Peyer's patch (tissue), 4 donors: ENCODE measurements around the gene FKBP11. TPM values are rescaled to one million over a fixed set of nuclear protein-coding genes. Genes with fewer than 3 reads are reported as not detected.

Source experiments
- DNase-seq, 3 donors: peaks; one replicate each; pipeline ENCODE4 v3.0.0-alpha.2; 2017 to 2019
- H3K27ac ChIP-seq, 4 donors: fragments of 200-600 bp; sonication (generic); one replicate each; pipeline ENCODE4 v1.5.1; 2016 to 2019
- H3K27me3 ChIP-seq, 2 donors: fragments of 200-600 bp; sonication (generic); one replicate each; pipeline ENCODE4 v1.5.1; 2019
- H3K36me3 ChIP-seq, 3 donors: fragments of 200-600 bp; sonication (generic); one replicate each; pipeline ENCODE4 v1.5.1; 2016 to 2019
- H3K4me1 ChIP-seq, 4 donors: fragments of 200-600 bp; sonication (generic); one replicate each; pipeline ENCODE4 v1.5.1; 2016 to 2019
- H3K4me3 ChIP-seq, 4 donors: fragments of 200-600 bp; sonication (generic); 1 replicate in 3 of 4; 2 replicates in 1 of 4; pipeline ENCODE4 v1.5.1; 2016 to 2019; ENCODE audit warnings: mild to moderate bottlenecking in 1 of 4
- H3K9me3 ChIP-seq, 4 donors: fragments of 200-600 bp; sonication (generic); one replicate each; pipeline ENCODE4 v1.5.1; 2016 to 2019; ENCODE audit warnings: mild to moderate bottlenecking in 1 of 4
- POLR2A ChIP-seq, 2 donors: fragments of 450-650 bp; IDR thresholded peaks; one replicate each; pipeline ENCODE4 v1.5.1; 2017; ENCODE audit warnings: antibody characterized with exemption in 2 of 2, mild to moderate bottlenecking in 2 of 2, moderate library complexity in 2 of 2
- total RNA-seq, 4 donors: library from RNA; depleted of rRNA; stranded (reverse); fragments of >200 nt; gene quantifications; one replicate each; pipeline ENCODE4 v1.1.0, GENCODE V29; 2016
- TF ChIP-seq, protein P1 (sequence below), 6 experiments: fragments of 450-650 bp in 4 of 6; fragments of 200-600 bp in 2 of 6; sonication (generic) in 1 of 6; IDR thresholded peaks; one replicate each; pipeline ENCODE4 v1.5.1; 2017 to 2019; ENCODE audit warnings: antibody characterized with exemption in 6 of 6, mild to moderate bottlenecking in 3 of 6, moderate library complexity in 1 of 6

Gene FKBP11
- total RNA-seq, 4 donors from 2014 or later = 7.5 to 26.9 (median 12.6) TPM

DNA sequence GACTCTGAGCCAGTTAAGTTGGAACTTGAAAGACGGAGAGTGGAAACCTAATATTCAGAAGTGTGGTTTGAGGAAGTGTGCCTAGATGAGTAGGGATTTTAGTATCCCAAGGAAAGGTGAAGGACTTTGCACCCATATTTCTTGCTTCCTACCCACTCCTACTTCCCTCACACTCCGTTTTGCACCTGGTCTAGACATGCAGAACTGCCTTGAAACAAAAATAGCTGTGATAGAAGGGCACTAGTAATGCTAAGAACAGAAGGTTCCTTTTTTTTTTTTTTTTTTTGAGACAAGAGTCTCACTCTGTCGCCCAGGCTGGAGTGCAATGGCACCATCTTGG, 32.7 kb upstream of the FKBP11 start:
- Histone ChIP-seq H3K27me3 (no peaks in the 10 kb centered on the region), H3K4me3 (peak overlapping the region in 2 of 4 donors; percentile 64 to 100), H3K9me3 (no peaks in the 10 kb centered on the region), H3K4me1 (peaks cover 0 to 19% (median 0%) of the 10 kb centered on the region in 4 donors), H3K27ac (peak overlapping the region; percentile 75 to 91 (median 82)), H3K36me3 (no peaks in the 10 kb centered on the region)
- no peak for DNase-seq
- no peak for TF ChIP-seq POLR2A (IDR thresholded peaks at IDR 0.05)
- TF ChIP-seq, protein P1, sequence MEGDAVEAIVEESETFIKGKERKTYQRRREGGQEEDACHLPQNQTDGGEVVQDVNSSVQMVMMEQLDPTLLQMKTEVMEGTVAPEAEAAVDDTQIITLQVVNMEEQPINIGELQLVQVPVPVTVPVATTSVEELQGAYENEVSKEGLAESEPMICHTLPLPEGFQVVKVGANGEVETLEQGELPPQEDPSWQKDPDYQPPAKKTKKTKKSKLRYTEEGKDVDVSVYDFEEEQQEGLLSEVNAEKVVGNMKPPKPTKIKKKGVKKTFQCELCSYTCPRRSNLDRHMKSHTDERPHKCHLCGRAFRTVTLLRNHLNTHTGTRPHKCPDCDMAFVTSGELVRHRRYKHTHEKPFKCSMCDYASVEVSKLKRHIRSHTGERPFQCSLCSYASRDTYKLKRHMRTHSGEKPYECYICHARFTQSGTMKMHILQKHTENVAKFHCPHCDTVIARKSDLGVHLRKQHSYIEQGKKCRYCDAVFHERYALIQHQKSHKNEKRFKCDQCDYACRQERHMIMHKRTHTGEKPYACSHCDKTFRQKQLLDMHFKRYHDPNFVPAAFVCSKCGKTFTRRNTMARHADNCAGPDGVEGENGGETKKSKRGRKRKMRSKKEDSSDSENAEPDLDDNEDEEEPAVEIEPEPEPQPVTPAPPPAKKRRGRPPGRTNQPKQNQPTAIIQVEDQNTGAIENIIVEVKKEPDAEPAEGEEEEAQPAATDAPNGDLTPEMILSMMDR (IDR thresholded peaks at IDR 0.05) = no peak

DNA sequence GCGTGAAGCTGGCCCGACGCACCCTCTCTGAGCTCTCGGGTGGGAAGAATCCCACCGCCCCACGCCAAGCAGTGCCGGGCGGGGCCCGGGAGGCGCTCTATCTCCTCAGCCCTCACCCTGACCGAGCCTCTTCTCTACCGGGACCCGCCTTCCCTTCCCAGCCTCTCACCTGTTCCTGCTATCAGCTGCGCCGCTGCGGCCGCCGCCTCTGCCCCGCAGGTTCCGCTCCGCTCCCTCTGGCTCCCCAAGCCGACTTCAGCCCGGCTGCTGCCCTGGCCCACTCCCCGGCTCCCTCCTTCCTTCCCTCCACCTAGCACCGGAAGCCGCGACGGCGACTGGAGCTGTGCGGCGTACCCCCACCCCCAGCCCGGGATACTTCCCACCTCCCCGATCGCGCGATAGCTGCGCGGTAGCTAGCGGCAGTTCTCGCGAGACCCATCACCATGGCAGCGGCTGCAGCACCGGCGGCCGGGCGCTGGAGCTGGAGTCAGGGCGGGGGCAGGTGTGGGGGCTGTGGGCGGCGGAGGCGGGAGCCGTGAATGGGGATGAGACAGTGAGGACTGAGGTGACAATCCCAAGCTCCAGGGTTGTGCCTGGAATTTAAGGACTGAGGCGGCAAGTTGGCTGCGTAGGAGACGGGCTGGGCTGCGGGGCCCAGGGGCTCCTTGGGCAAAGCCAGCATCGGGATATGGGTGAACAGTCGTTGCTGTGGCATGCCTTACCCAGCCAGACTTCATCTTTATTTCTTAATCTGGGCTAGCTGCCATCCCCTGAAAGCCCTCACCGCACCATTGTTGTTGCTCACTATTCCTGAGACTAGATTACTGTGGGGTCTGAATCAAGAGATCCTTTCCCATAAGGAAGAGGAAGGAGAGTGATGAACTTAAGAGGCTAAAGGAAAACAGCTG, 32.1 kb upstream of the FKBP11 start, which contains the start of gene ARF3:
TSS of gene ARF3 (minus strand) at position 347 of the 908 bp plus-strand sequence. CDS start 16,392 bp downstream, outside the sequence.
- DNase-seq = peak; percentile 93 to 97 (median 97)
- peaks cover 0 to 19% (median 0%) of the 10 kb centered on the region in 4 donors for H3K4me1 ChIP-seq
- H3K27ac ChIP-seq = peak within 1 kb of the TSS; percentile 75 to 91 (median 82)
- H3K9me3 ChIP-seq = no peaks in the 10 kb centered on the region
- TF ChIP-seq, protein P1 (IDR thresholded peaks at IDR 0.05) = no peak
- peak; percentile 73 to 80 for TF ChIP-seq POLR2A (IDR thresholded peaks at IDR 0.05)
- no peaks in the 10 kb centered on the region for H3K27me3 ChIP-seq
- peak within 1 kb of the TSS; percentile 64 to 100 (median 76) for H3K4me3 ChIP-seq
- peaks cover 0 to 5% (median 0%) of the 10 kb centered on the region in 3 donors for H3K36me3 ChIP-seq

DNA sequence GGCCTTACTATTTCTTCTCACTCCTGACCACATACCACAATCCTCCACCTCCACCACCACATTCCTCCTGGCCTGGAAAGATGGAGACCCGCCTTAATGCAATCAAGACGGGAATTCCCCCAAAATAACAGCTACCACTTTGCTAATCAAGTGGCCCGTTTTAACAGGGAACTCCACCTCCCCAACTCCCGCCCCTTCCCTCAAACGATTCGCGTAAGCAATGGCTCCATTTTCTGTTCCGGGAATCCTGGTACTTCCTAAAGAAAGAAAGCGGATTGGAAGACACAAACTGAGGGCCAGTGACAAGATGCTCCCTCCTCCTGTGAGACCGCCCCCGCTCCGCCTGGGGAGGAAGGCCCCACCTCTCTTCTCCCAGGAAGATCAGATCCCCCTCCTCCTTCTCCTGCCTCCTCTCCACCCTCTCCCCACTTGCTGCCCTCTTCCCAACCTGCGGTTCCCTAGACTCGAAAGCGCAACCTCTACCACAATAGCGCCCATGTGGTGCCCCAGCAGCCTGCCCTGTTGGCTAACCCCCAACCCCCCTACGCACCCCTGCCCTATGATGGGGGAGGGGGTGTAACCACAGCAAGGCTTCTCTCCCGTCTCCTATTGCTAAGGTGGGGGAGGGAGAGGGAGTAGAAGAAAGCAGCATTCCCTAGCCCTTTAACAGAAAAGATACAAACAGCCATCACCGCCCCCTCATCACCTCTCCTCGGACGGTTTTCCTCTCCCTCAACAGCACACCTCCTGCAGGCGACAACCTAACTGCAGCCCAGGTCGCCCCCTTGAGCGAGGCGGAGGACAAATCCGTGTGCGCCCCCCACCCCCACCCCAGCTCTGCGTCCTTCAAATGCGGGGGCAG, 31.2 kb upstream of the FKBP11 start:
- H3K36me3 ChIP-seq = peaks cover 0 to 5% (median 0%) of the 10 kb centered on the region in 3 donors
- no peaks in the 10 kb centered on the region for H3K9me3 ChIP-seq
- H3K4me1 ChIP-seq = peaks cover 0 to 19% (median 0%) of the 10 kb centered on the region in 4 donors
- peak; percentile 49 to 81 (median 81) for DNase-seq
- no peak for TF ChIP-seq POLR2A (IDR thresholded peaks at IDR 0.05)
- TF ChIP-seq, protein P1 (IDR thresholded peaks at IDR 0.05) = no peak
- no peaks in the 10 kb centered on the region for H3K27me3 ChIP-seq
- H3K4me3 ChIP-seq = peak overlapping the region; percentile 64 to 100 (median 76)
- peak overlapping the region; percentile 75 to 91 (median 82) for H3K27ac ChIP-seq

DNA sequence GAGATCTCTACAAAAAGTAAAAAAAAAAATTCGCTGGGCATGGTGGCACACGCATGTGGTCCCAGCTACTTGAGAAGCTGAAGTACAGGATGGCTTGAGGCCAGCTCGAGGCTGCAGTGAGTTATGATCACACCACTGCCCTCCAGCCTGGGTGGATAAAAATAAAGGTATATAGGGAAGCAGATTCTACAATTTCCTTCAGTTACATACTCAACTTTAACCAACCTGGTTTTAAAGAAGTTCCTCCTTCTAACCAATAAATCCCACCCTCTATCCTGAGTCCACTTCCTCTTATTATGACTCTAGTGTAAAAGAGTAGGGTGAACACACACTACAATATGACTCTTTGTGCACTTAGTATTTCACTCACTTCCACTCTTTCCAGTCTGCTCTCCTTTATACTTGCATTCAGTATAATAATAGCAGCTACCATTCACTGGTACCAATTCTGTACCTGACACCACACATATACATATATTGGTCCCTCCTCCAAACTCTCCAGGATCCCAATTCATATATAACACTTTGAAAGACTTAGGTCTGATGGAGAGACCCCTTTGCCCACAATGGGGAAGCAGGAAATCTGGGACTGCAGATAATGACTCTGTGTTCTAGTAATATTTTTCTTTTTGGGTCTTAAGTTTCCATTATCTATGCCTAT, 29.7 kb upstream of the FKBP11 start:
- DNase-seq = no peak
- TF ChIP-seq, protein P1 (IDR thresholded peaks at IDR 0.05) = no peak
- no peak for TF ChIP-seq POLR2A (IDR thresholded peaks at IDR 0.05)
- no peaks in the 10 kb centered on the region for H3K27me3 ChIP-seq
- no peak overlapping the region for H3K27ac ChIP-seq
- H3K9me3 ChIP-seq = no peaks in the 10 kb centered on the region
- peaks cover 0 to 5% (median 0%) of the 10 kb centered on the region in 3 donors for H3K36me3 ChIP-seq
- H3K4me1 ChIP-seq = peaks cover 0 to 19% (median 0%) of the 10 kb centered on the region in 4 donors
- no peak overlapping the region for H3K4me3 ChIP-seq

DNA sequence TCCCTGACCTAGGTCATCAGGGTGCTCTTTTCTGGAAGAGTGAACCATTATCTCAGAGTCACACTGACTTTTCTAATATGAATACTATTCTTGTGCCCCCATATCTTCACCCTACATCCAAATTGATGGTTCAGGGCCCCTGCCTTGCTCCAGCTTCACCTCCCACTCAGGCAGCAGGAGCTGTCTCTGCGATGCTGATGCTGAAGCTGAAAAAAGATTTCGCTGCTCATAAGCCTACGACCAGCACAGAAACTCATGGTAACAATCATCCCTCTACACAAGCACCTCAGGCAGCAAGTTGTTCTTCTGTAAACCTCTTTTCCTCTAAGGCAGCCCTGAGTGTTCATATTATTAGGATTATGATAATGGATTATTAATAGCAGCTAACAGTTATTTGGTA, 28.8 kb upstream of the FKBP11 start:
- Histone ChIP-seq H3K27me3 (no peaks in the 10 kb centered on the region), H3K27ac (no peak overlapping the region), H3K9me3 (no peaks in the 10 kb centered on the region), H3K4me1 (peaks cover 0 to 19% (median 0%) of the 10 kb centered on the region in 4 donors), H3K4me3 (no peak overlapping the region), H3K36me3 (peaks cover 0 to 9% (median 0%) of the 10 kb centered on the region in 3 donors)
- no peak for DNase-seq
- TF ChIP-seq POLR2A (IDR thresholded peaks at IDR 0.05) = no peak
- TF ChIP-seq, protein P1 (IDR thresholded peaks at IDR 0.05) = no peak
